NK-92 (cell line): ENCODE results near the gene NUP37.

Source experiments
- DNase-seq: peaks from one replicate; lab custom pipeline; 2025; ENCODE audit not compliant: unreplicated experiment; lab: John Stamatoyannopoulos, UW

The NUP37 gene

GRCh38 chr12:102031852-102032251, 88.1 kb downstream of the NUP37 start:
- DNase-seq = no peak

GRCh38 chr12:102029141-102029540, 90.8 kb downstream of the NUP37 start:
- DNase-seq = no peak

- no peak for DNase-seq
Measured at GRCh38 chr12:102026728-102027127, 93.2 kb downstream of the NUP37 start.

- no peak for DNase-seq
Measured at GRCh38 chr12:102024765-102025164, 95.1 kb downstream of the NUP37 start.

GRCh38 chr12:102023343-102023930, 96.5 kb downstream of the NUP37 start:
- DNase-seq = no peak
